ENCODE measurements around the gene PDE6B. TPM values are rescaled to one million over a fixed set of nuclear protein-coding genes. Genes with fewer than 3 reads are reported as not detected.

PDE6B gene
- total RNA-seq, 2 experiments from 2014 or later: 11.4 to 13.9 TPM

DNA sequence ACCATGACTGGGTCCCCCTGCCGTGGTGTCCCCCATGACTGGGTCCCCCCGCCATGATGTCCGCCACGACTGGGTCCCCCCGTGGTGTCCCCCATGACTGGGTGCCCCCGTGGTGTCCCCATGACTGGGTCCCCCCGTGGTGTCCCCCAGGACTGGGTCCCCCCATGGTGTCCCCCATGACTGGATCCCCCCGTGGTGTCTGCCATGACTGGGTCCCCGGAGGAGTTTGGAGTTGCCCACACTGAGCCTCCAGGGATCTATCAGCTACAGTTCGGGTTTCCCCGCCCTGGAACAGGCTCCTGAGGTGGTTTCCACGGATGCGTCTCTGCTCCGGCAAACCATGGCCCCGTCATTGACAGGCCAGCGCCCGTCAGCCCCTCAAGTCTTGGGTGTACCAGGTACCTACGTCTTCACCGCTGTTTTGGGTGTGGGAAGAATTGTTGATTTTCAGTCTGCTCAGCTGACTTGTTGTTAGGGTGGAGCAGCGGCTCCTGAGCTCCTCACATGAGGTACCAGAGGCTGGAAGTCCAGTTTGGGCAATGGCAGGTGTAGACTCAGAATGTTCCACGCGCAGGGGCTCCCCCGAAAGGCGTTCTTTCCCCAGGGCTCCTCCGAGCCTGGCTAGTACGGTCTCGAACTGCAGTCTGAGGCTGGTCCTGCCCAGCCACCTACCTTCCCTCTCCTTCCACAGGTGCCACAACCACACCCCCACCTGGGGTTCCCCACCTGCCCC lies 8.3 kb upstream of the PDE6B start:
- no peak for TF ChIP-seq CTCF (IDR thresholded peaks at IDR 0.05)
- ATAC-seq (no peak), DNase-seq (no peak)
- no peak overlapping the region for H3K27ac Mint-ChIP-seq
- H3K4me3 Mint-ChIP-seq: no peak overlapping the region
- POLR2A ChIA-PET: no interaction called here
- H3K4me1 Mint-ChIP-seq (ENCODE audit: low read depth): no peaks in the 10 kb centered on the region
- no peaks in the 10 kb centered on the region for H3K9me3 Mint-ChIP-seq
- CTCF ChIA-PET: interaction anchor here (1.1 kb wide), 1 partner anchor 14 kb away, joined by 3 read pairs; no protein-coding TSS in a partner anchor
- intact Hi-C loops (cut with micrococcal nuclease): no loop called here
- peaks cover 12% of the 10 kb centered on the region for H3K27me3 Mint-ChIP-seq
- no peaks in the 10 kb centered on the region for H3K36me3 Mint-ChIP-seq (ENCODE audit: low read depth)

DNA sequence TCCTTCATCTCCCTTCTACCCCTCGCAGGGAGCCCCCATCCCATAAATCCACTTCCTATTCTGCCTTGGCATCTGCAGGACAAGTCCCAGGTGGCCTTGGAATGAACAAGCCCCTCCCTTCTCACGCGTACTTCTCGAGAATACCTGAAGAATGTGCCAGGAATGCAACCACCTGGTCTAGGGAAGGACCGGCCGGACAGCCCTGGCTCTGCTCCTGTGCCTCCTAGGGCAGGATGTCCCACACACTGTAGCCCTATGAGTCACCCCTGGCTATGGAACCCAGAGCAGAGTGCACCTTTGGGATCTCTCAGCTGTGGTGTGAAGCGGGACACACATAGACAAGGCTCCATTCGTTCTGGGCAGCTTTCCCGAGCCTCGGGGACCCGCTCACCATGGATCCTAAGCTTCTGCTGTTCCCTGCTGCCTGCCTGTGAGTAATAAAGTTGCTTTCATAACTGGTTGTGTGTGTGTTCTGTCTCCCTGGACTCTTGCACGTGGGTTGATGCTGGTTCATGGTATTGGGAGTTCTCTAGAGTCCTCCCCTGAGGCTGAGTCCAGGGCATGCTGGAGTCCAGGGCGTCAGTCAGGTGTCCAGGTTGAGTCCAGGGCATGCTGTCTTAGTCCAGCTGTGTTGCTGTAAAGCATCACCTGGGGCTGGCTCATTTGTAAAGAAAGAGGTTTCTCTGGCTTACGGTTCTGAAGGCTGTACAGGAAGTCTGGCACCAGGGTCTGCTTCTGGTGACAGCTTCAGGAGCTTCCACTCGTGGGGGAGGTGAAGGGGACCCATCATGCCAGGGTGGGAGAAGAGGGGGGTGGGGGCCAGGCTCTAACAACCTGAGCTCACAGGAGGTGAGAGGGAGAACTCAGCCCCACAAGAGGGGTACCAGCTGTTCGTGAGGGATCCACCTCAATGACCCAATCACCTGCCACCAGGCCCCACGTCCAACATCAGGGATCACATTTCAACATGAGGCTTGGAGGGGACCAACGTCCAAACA lies 7.4 kb upstream of the PDE6B start:
- ATAC-seq (no peak), DNase-seq (no peak)
- no peak overlapping the region for H3K27ac Mint-ChIP-seq
- ChIA-PET CTCF (interaction anchor here (1.0 kb wide), 1 partner anchor 369 kb away, joined by 3 read pairs; the partner anchor contains the start of gene IDUA), POLR2A (no interaction called here)
- H3K9me3 Mint-ChIP-seq: peaks cover 2% of the 10 kb centered on the region
- TF ChIP-seq CTCF (IDR thresholded peaks at IDR 0.05): no peak
- H3K27me3 Mint-ChIP-seq: peaks cover 13% of the 10 kb centered on the region
- H3K4me1 Mint-ChIP-seq (ENCODE audit: low read depth): no peaks in the 10 kb centered on the region
- H3K4me3 Mint-ChIP-seq: no peak overlapping the region
- no peaks in the 10 kb centered on the region for H3K36me3 Mint-ChIP-seq (ENCODE audit: low read depth)
- intact Hi-C loops (cut with micrococcal nuclease): no loop called here

GRCh38 chr4:620201-620600 lies 5.2 kb upstream of the PDE6B start:
- ATAC-seq: no peak
- CTCF ChIA-PET: no interaction called here
- Mint-ChIP-seq H3K27ac (no peak overlapping the region), H3K9me3 (peaks cover 2% of the 10 kb centered on the region), H3K36me3 (ENCODE audit: low read depth) (no peaks in the 10 kb centered on the region), H3K4me3 (no peak overlapping the region), H3K27me3 (peaks cover 18% of the 10 kb centered on the region), H3K4me1 (ENCODE audit: low read depth) (no peaks in the 10 kb centered on the region)
- DNase-seq: no peak
- POLR2A ChIA-PET: no interaction called here
- intact Hi-C loops (cut with micrococcal nuclease): no loop called here
- no peak for TF ChIP-seq CTCF (IDR thresholded peaks at IDR 0.05)

DNA sequence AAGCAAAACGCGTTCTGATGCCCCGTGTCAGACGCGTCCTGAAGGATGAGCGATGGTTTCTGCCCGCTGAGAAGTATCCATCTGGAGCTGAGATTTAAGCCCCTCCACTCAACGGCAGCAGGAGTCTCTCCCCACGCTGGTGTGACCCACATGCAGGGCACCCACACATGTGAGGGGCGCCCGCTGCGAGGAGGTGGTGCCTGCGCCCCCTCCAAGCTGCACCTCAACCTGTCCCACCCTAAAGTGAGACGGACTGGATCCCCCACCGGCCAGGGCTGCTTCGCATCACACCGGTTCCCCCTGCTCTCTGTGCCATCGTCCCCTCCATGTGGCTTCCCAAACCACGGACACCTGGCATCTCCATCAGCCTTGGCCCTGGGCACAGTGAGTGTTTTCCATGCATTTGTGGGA lies 4.5 kb upstream of the PDE6B start:
- Mint-ChIP-seq H3K9me3 (peaks cover 2% of the 10 kb centered on the region), H3K27ac (no peak overlapping the region), H3K36me3 (ENCODE audit: low read depth) (no peaks in the 10 kb centered on the region), H3K4me1 (ENCODE audit: low read depth) (no peaks in the 10 kb centered on the region), H3K27me3 (peaks cover 13% of the 10 kb centered on the region), H3K4me3 (no peak overlapping the region)
- intact Hi-C loops (cut with micrococcal nuclease): no loop called here
- POLR2A ChIA-PET: no interaction called here
- ATAC-seq (no peak), DNase-seq (no peak)
- TF ChIP-seq CTCF (IDR thresholded peaks at IDR 0.05): no peak
- CTCF ChIA-PET: no interaction called here
